Fibroblast of peridontal ligament (primary cell): Measurements from ENCODE around the gene ZNF134.

Experiments
- DNase-seq: peaks from one replicate; pipeline ENCODE4 v3.0.0-alpha.2; 2010; ENCODE audit errors: extremely low read depth

The ZNF134 gene

GRCh38 chr19:57613941-57614743 lies at the start of gene ZNF134:
Gene ZNF134 (plus strand): TSS chr19:57614242. CDS start chr19:57619469, 5,227 bp downstream.
- DNase-seq: peak; percentile 85

- DNase-seq: peak; percentile 40
Measured at GRCh38 chr19:57566396-57567265, 47.4 kb upstream of the ZNF134 start.

- DNase-seq: no peak
Measured at GRCh38 chr19:57570707-57571106, 43.3 kb upstream of the ZNF134 start.

GRCh38 chr19:57572415-57572947 lies 41.6 kb upstream of the ZNF134 start:
- DNase-seq: no peak

- DNase-seq: no peak
Measured at GRCh38 chr19:57576661-57577060, 37.4 kb upstream of the ZNF134 start.

- DNase-seq: peak; percentile 99
Measured at GRCh38 chr19:57578487-57579205, 35.4 kb upstream of the ZNF134 start, which contains the start of gene ZNF416. Gene ZNF416 (minus strand): TSS chr19:57578911. CDS start chr19:57578704, 207 bp downstream.

GRCh38 chr19:57583104-57583520 lies 30.9 kb upstream of the ZNF134 start:
- DNase-seq: no peak

- DNase-seq: peak; percentile 92
Measured at GRCh38 chr19:57583521-57584416, 30.3 kb upstream of the ZNF134 start, which contains the start of gene ZIK1. Gene ZIK1 (plus strand): TSS chr19:57584145. CDS start chr19:57584357, 212 bp downstream.

GRCh38 chr19:57587529-57587928 lies 26.5 kb upstream of the ZNF134 start:
- no peak for DNase-seq

GRCh38 chr19:57599377-57599760 lies 14.7 kb upstream of the ZNF134 start:
- DNase-seq: no peak

- DNase-seq: peak; percentile 91
Measured at GRCh38 chr19:57599761-57600383, 14.2 kb upstream of the ZNF134 start, which contains the start of gene ZNF530. Gene ZNF530 (plus strand): TSS chr19:57599885. CDS start chr19:57604346, 4,461 bp downstream.

GRCh38 chr19:57606931-57607330 lies 7.1 kb upstream of the ZNF134 start:
- no peak for DNase-seq

- DNase-seq: no peak
Measured at GRCh38 chr19:57611113-57611512, 2.9 kb upstream of the ZNF134 start.

GRCh38 chr19:57615346-57615745 lies 1.3 kb downstream of the ZNF134 start:
- DNase-seq: no peak

- peak; percentile 17 for DNase-seq
Measured at GRCh38 chr19:57620673-57621348, 6.8 kb downstream of the ZNF134 start.

GRCh38 chr19:57623091-57623490 lies 9.0 kb downstream of the ZNF134 start:
- DNase-seq: no peak

GRCh38 chr19:57632987-57633831 lies 19.2 kb downstream of the ZNF134 start, which contains the start of gene ZNF211:
Gene ZNF211 (plus strand): TSS chr19:57633168. CDS start chr19:57633347, 179 bp downstream.
- DNase-seq: peak; percentile 92

- no peak for DNase-seq
Measured at GRCh38 chr19:57633832-57634131, 19.7 kb downstream of the ZNF134 start.
